ENCODE measurements around the gene ITFG1. TPM values are rescaled to one million over a fixed set of nuclear protein-coding genes. Genes with fewer than 3 reads are reported as not detected.
"Not testable (repeated sequence)": the region's sequence is repeated elsewhere in the genome, so short reads cannot be mapped to it uniquely, and the experiment has no call there.

ITFG1 gene
- total RNA-seq, 1 experiment from 2014 or later = 38.2 TPM

DNA sequence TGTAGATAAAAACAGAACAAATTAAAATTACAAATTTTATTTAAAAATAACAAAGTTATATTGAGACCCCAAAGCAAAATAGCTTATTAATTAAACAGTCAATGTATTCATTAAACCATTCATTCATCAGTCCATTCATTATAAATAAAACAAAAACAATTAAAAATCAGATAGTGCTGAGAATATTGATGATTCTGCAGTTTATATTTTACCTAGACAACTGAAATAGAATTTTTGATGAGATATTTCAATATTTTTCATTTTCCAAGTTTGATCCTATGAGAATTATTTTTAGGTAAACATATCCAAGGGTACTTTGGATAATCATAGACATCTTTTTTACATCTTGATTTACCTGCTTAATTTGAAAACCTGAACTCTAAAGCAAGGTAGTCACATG is 301.9 kb downstream of the ITFG1 start:
- ChIA-PET CTCF (no interaction called here), POLR2A (no interaction called here)
- no peak overlapping the region for H3K4me3 Mint-ChIP-seq (ENCODE audit: unreplicated experiment)
- TF ChIP-seq, protein P1, sequence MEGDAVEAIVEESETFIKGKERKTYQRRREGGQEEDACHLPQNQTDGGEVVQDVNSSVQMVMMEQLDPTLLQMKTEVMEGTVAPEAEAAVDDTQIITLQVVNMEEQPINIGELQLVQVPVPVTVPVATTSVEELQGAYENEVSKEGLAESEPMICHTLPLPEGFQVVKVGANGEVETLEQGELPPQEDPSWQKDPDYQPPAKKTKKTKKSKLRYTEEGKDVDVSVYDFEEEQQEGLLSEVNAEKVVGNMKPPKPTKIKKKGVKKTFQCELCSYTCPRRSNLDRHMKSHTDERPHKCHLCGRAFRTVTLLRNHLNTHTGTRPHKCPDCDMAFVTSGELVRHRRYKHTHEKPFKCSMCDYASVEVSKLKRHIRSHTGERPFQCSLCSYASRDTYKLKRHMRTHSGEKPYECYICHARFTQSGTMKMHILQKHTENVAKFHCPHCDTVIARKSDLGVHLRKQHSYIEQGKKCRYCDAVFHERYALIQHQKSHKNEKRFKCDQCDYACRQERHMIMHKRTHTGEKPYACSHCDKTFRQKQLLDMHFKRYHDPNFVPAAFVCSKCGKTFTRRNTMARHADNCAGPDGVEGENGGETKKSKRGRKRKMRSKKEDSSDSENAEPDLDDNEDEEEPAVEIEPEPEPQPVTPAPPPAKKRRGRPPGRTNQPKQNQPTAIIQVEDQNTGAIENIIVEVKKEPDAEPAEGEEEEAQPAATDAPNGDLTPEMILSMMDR (IDR thresholded peaks at IDR 0.05; ENCODE audit: insufficient read depth in 1 of 2, low read depth in 1 of 2, low read length in 1 of 2, severe bottlenecking in 1 of 2, unreplicated experiment in 1 of 2) = no peak
- no peaks in the 10 kb centered on the region for H3K4me1 ChIP-seq
- H3K27me3 ChIP-seq (replicated peaks; ENCODE audit: control insufficient read depth, insufficient read depth, low read length) = no peaks in the 10 kb centered on the region
- H3K36me3 Mint-ChIP-seq (ENCODE audit: insufficient read depth, unreplicated experiment) = peaks cover 4% of the 10 kb centered on the region
- no TSS peak for BruUV-seq (replicated peaks)
- H3K36me3 ChIP-seq (ENCODE audit: control insufficient read depth, insufficient read depth, low read length) = no peaks in the 10 kb centered on the region
- no peaks in the 10 kb centered on the region for H3K9me3 Mint-ChIP-seq (ENCODE audit: unreplicated experiment)
- H3K9me3 ChIP-seq = no peaks in the 10 kb centered on the region
- no peak overlapping the region for H3K4me3 ChIP-seq (ENCODE audit: low read depth, low read length)
- H3K4me1 Mint-ChIP-seq (ENCODE audit: low read depth, unreplicated experiment) = no peaks in the 10 kb centered on the region
- intact Hi-C loops (cut with micrococcal nuclease; ENCODE audit: unreplicated experiment) = no loop called here
- no peak for DNase-seq
- H3K27ac Mint-ChIP-seq (ENCODE audit: unreplicated experiment) = no peak overlapping the region
- no peaks in the 10 kb centered on the region for H3K27me3 Mint-ChIP-seq (ENCODE audit: insufficient read depth, unreplicated experiment)

DNA sequence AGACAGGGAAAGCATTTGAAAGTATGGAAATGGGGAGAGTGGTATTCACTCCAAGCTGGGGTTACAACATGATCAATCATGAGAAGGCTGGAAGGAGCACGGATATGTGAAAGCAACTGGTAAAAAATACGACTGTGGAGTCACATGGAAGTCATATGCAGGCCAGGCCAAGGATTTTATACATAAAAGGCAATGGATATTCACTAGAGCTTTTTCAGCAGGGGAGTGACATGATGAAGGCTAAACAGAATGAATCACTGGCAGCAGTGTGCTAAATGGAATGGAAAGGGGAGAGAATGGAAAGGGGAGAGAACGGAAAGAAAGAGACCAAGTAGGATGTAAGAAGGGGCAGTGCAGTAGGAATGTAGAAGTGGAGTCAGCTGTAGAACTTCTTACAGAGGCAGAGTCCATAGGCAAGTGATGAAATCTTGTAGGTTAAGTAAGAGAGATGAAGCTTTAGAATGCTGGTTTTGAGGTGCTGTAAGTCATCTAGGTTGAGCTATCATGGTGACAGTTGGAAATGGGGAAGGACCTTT is 304.1 kb downstream of the ITFG1 start:
- no peaks in the 10 kb centered on the region for H3K4me1 ChIP-seq
- TF ChIP-seq, protein P1 (IDR thresholded peaks at IDR 0.05; ENCODE audit: insufficient read depth in 1 of 2, low read depth in 1 of 2, low read length in 1 of 2, severe bottlenecking in 1 of 2, unreplicated experiment in 1 of 2) = no peak
- ChIA-PET POLR2A (no interaction called here), CTCF (no interaction called here)
- H3K4me1 Mint-ChIP-seq (ENCODE audit: low read depth, unreplicated experiment) = no peaks in the 10 kb centered on the region
- H3K9me3 ChIP-seq = no peaks in the 10 kb centered on the region; the same call in 1 of the 2 replicates
- no peaks in the 10 kb centered on the region for H3K27me3 Mint-ChIP-seq (ENCODE audit: insufficient read depth, unreplicated experiment)
- no peaks in the 10 kb centered on the region for H3K27me3 ChIP-seq (replicated peaks; ENCODE audit: control insufficient read depth, insufficient read depth, low read length)
- H3K36me3 Mint-ChIP-seq (ENCODE audit: insufficient read depth, unreplicated experiment) = peaks cover 4% of the 10 kb centered on the region
- H3K4me3 Mint-ChIP-seq (ENCODE audit: unreplicated experiment) = no peak overlapping the region
- H3K9me3 Mint-ChIP-seq (ENCODE audit: unreplicated experiment) = no peaks in the 10 kb centered on the region
- no peak overlapping the region for H3K27ac Mint-ChIP-seq (ENCODE audit: unreplicated experiment)
- H3K36me3 ChIP-seq (ENCODE audit: control insufficient read depth, insufficient read depth, low read length) = no peaks in the 10 kb centered on the region
- H3K4me3 ChIP-seq (ENCODE audit: low read depth, low read length) = no peak overlapping the region
- DNase-seq = no peak
- no TSS peak for BruUV-seq (replicated peaks)
- intact Hi-C loops (cut with micrococcal nuclease; ENCODE audit: unreplicated experiment) = no loop called here

DNA sequence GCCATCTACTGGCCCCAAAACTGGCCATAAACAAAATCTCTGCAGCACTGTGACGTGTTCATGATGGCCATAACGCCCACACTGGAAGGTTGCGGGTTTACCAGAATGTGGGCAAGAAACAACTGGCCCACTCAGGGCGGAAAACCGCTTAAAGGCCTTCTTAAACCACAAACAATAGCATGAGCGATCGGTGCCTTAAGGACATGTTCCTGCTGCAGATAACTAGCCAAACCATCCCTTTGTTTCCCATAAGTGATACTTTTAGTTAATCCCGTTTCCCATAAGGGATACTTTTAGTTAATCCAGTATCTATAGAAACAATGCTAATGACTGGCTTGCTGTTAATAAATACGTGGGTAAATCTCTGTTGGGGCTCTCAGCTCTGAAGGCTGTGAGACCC is 308.4 kb downstream of the ITFG1 start:
- H3K36me3 ChIP-seq (ENCODE audit: control insufficient read depth, insufficient read depth, low read length); H3K9me3 Mint-ChIP-seq (ENCODE audit: unreplicated experiment); H3K36me3 Mint-ChIP-seq (ENCODE audit: insufficient read depth, unreplicated experiment); H3K27me3 Mint-ChIP-seq (ENCODE audit: insufficient read depth, unreplicated experiment); H3K4me1 Mint-ChIP-seq (ENCODE audit: low read depth, unreplicated experiment); H3K4me3 Mint-ChIP-seq (ENCODE audit: unreplicated experiment); POLR2A ChIA-PET; H3K9me3 ChIP-seq; H3K4me1 ChIP-seq; H3K27me3 ChIP-seq (replicated peaks; ENCODE audit: control insufficient read depth, insufficient read depth, low read length); H3K4me3 ChIP-seq (ENCODE audit: low read depth, low read length); DNase-seq; BruUV-seq (replicated peaks); H3K27ac Mint-ChIP-seq (ENCODE audit: unreplicated experiment); intact Hi-C loops (cut with micrococcal nuclease; ENCODE audit: unreplicated experiment); CTCF ChIA-PET: not testable (repeated sequence)

DNA sequence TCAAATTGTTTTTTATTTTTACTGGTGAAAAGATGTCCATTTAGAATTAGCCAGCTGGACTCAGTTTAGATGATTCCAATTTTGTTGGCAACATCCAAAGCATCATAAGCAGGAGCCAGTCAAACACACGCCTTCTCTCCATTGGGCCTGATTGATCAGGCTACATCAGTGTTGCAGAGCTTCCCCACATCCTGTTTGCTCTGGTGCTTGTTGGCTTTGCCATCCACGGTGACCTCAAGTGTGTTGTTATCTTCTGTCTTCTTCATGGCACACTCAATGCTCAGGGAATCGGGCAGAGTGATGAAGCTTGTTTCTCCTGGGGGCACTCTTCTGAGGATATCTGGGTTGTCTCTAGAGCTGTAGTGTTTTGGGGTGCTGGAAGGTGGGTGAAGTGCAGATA is 310.8 kb downstream of the ITFG1 start:
- intact Hi-C loops (cut with micrococcal nuclease; ENCODE audit: unreplicated experiment) = no loop called here
- no peak overlapping the region for H3K4me3 ChIP-seq (ENCODE audit: low read depth, low read length)
- H3K36me3 Mint-ChIP-seq (ENCODE audit: insufficient read depth, unreplicated experiment) = no peaks in the 10 kb centered on the region
- no peaks in the 10 kb centered on the region for H3K27me3 Mint-ChIP-seq (ENCODE audit: insufficient read depth, unreplicated experiment)
- POLR2A ChIA-PET = no interaction called here
- DNase-seq = no peak
- CTCF ChIA-PET = no interaction called here
- no peaks in the 10 kb centered on the region for H3K4me1 ChIP-seq
- TF ChIP-seq, protein P1 (IDR thresholded peaks at IDR 0.05; ENCODE audit: insufficient read depth in 1 of 2, low read depth in 1 of 2, low read length in 1 of 2, severe bottlenecking in 1 of 2, unreplicated experiment in 1 of 2) = no peak
- H3K9me3 Mint-ChIP-seq (ENCODE audit: unreplicated experiment) = no peaks in the 10 kb centered on the region
- no peak overlapping the region for H3K27ac Mint-ChIP-seq (ENCODE audit: unreplicated experiment)
- H3K27me3 ChIP-seq (replicated peaks; ENCODE audit: control insufficient read depth, insufficient read depth, low read length) = no peaks in the 10 kb centered on the region
- no TSS peak for BruUV-seq (replicated peaks)
- no peak overlapping the region for H3K4me3 Mint-ChIP-seq (ENCODE audit: unreplicated experiment)
- H3K4me1 Mint-ChIP-seq (ENCODE audit: low read depth, unreplicated experiment) = no peaks in the 10 kb centered on the region
- H3K36me3 ChIP-seq (ENCODE audit: control insufficient read depth, insufficient read depth, low read length) = no peaks in the 10 kb centered on the region
- H3K9me3 ChIP-seq = no peaks in the 10 kb centered on the region; the same call in 1 of the 2 replicates
